Gastrocnemius medialis (tissue), 4 donors: ENCODE data around the gene PPFIA1. TPM values are rescaled to one million over a fixed set of nuclear protein-coding genes. Genes with fewer than 3 reads are reported as not detected.

Source experiments
- ATAC-seq, 2 donors: fragments of 150-250 bp; one replicate each; pipeline ENCODE4 v1.9.1; 2016
- DNase-seq, 2 donors: peaks; one replicate each; pipeline ENCODE4 v3.0.0-alpha.2; 2019
- H3K27ac ChIP-seq, 4 donors: fragments of 200-600 bp; sonication (generic); 1 replicate in 1 of 4; 2 replicates in 3 of 4; pipeline ENCODE4 v1.5.1; 2016 to 2018; ENCODE audit warnings: mild to moderate bottlenecking in 2 of 4, moderate library complexity in 1 of 4
- H3K27me3 ChIP-seq, 3 donors: fragments of 200-600 bp; sonication (generic) in 2 of 3; 1 replicate in 1 of 3; 2 replicates in 2 of 3; pipeline versions ENCODE4 v1.5.1 to v1.6.0; 2016 to 2019; ENCODE audit warnings: mild to moderate bottlenecking in 1 of 3, moderate library complexity in 1 of 3
- H3K36me3 ChIP-seq, 2 donors: fragments of 200-600 bp; sonication (generic) in 1 of 2; one replicate each; pipeline ENCODE4 v1.5.1; 2017 to 2018
- H3K4me1 ChIP-seq, 2 donors: fragments of 200-600 bp; sonication (generic) in 1 of 2; one replicate each; pipeline ENCODE4 v1.5.1; 2016 to 2017; ENCODE audit warnings: mild to moderate bottlenecking in 2 of 2
- H3K4me3 ChIP-seq, 4 donors: fragments of 200-600 bp; sonication (generic) in 3 of 4; 1 replicate in 1 of 4; 2 replicates in 3 of 4; pipeline ENCODE4 v1.5.1; 2016 to 2019; ENCODE audit warnings: mild to moderate bottlenecking in 2 of 4
- H3K9me3 ChIP-seq, 3 donors: fragments of 200-600 bp; sonication (generic) in 2 of 3; 1 replicate in 1 of 3; 2 replicates in 2 of 3; pipeline ENCODE4 v1.5.1; 2016 to 2019
- POLR2A ChIP-seq, 2 donors: fragments of 450-650 bp; IDR thresholded peaks; one replicate each; pipeline ENCODE4 v1.6.1; 2017; ENCODE audit warnings: antibody characterized with exemption in 2 of 2, mild to moderate bottlenecking in 2 of 2, moderate library complexity in 2 of 2
- in situ Hi-C, 4 donors: fragments of 200-750 bp; cut with MboI; loops; one replicate each; pipeline versions ENCODE4 v1.15.0 to v1.8.0; 2017; ENCODE audit warnings: low sequenced_read_pairs in 4 of 4
- intact Hi-C: fragments of 100-400 bp; cut with DNase I; formaldehyde crosslinking; loops from one replicate; pipeline ENCODE4 v1.15.1; 2023; ENCODE audit warnings: low total_unique reads
- total RNA-seq, 4 donors: library from RNA; depleted of rRNA; stranded (reverse); fragments of >200 nt; gene quantifications; one replicate each; pipeline versions ENCODE4 v1.1.0 to v1.2.3, GENCODE V29; 2016
- TF ChIP-seq, protein P1 (sequence below), 5 experiments: fragments of 450-650 bp in 3 of 5; fragments of 200-600 bp in 2 of 5; sonication (generic) in 2 of 5; IDR thresholded peaks in 4 of 5; conservative IDR thresholded peaks in 1 of 5; 1 replicate in 4 of 5; 2 replicates in 1 of 5; pipeline ENCODE4 v1.5.1; 2016 to 2019; ENCODE audit warnings: antibody characterized with exemption in 5 of 5, mild to moderate bottlenecking in 3 of 5, moderate library complexity in 3 of 5

The PPFIA1 gene
- total RNA-seq, 4 donors from 2014 or later: 36.3 to 90.6 (median 46.0) TPM

DNA sequence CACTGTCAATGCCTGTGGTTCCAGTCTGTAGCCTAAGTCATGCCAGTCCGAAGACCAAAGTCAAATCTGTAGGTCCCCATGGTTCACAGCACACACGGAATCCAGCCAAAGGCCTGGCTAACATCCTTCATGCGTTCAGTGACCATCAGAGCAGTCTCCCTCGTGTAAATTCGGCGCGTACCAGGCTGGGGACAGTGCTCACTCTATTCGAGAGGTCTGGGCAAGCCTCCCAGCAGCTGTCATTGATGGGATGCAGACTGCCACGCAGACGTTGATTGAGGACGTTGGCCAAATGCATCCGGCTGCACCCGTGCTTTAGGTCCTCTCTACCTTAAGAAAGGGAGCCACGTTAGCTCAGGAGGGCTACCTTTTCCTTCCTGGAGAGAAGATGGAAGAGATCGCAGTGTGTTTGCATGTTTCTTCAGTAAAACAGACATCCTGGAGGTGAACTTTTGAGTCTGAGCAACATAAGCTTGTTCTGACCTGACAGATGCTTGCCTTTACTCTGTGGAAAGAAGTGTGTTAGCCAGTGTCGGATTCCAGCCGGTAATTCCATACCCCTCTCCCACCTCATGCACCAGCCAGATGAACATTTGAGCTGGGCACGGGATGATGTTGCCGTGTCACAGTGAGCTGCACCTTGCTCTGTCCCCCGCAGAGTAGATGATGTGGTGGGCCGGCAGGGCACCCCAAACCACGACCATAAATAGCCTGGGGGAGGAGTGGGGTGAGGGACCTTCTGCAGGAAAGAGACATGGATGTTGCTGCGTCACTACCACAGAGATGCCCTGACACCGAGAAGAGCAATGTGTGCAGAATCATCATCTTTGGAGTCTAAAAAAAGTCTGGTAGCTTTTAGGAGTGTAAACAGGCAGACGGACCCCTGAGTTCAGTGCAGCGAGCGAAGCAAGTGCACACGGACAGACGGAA, 140.1 kb downstream of the PPFIA1 start:
- peaks cover 0 to 93% of the 10 kb centered on the region in 2 donors for H3K36me3 ChIP-seq
- DNase-seq (no peak), ATAC-seq (no peak)
- no peak overlapping the region for H3K27ac ChIP-seq
- TF ChIP-seq POLR2A (IDR thresholded peaks at IDR 0.05): no peak
- TF ChIP-seq, protein P1, sequence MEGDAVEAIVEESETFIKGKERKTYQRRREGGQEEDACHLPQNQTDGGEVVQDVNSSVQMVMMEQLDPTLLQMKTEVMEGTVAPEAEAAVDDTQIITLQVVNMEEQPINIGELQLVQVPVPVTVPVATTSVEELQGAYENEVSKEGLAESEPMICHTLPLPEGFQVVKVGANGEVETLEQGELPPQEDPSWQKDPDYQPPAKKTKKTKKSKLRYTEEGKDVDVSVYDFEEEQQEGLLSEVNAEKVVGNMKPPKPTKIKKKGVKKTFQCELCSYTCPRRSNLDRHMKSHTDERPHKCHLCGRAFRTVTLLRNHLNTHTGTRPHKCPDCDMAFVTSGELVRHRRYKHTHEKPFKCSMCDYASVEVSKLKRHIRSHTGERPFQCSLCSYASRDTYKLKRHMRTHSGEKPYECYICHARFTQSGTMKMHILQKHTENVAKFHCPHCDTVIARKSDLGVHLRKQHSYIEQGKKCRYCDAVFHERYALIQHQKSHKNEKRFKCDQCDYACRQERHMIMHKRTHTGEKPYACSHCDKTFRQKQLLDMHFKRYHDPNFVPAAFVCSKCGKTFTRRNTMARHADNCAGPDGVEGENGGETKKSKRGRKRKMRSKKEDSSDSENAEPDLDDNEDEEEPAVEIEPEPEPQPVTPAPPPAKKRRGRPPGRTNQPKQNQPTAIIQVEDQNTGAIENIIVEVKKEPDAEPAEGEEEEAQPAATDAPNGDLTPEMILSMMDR (IDR thresholded peaks at IDR 0.05 in 4 of 5, conservative IDR thresholded peaks at IDR 0.05 in 1 of 5): no peak
- H3K4me3 ChIP-seq: no peak overlapping the region
- no peaks in the 10 kb centered on the region for H3K9me3 ChIP-seq
- no peaks in the 10 kb centered on the region for H3K4me1 ChIP-seq
- intact Hi-C loops (no loop called here), in situ Hi-C loops (no loop called here)
- H3K27me3 ChIP-seq: no peaks in the 10 kb centered on the region

DNA sequence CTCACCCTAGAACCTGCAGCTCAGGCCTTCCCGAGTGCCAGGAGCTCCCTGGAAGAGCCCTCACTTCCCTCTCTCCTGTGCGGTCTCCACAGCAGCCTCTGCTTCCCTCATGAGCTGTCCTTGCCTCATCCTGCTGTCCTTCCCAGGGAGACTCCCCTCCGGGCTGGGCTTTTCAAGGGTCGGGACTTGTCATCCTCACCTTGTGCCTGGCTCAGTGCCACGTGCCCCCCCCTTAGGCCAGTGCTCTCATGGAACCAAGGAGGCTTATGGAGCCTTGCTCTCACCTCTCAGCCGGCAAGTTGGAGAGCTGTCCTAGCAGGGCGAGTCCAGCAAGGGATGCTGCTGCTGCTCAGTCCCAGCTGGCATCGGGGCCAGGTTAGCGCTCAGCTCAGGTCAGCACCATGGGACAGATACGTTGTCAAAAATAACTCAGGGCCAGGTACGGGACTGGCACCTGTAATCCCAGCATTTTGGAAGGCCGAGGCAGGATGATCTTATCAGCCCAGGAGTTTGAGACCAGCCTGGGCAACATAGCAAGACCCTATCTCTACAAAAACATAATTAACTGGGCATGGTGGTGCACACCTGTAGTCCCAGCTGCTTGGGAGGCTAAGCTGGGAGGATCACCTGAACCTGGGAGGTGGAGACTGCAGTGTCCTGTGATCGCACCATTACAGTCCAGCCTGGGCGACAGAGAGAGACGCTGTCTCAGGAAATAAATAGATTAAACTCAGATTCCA, 141.4 kb downstream of the PPFIA1 start:
- TF ChIP-seq, protein P1 (IDR thresholded peaks at IDR 0.05 in 4 of 5, conservative IDR thresholded peaks at IDR 0.05 in 1 of 5): no peak
- TF ChIP-seq POLR2A (IDR thresholded peaks at IDR 0.05): no peak
- ATAC-seq (no peak), DNase-seq (no peak)
- no peaks in the 10 kb centered on the region for H3K4me1 ChIP-seq
- H3K36me3 ChIP-seq: peaks cover 0 to 100% of the 10 kb centered on the region in 2 donors
- no peak overlapping the region for H3K27ac ChIP-seq
- in situ Hi-C loops: no loop called here
- intact Hi-C loops: no loop called here
- no peak overlapping the region for H3K4me3 ChIP-seq
- H3K9me3 ChIP-seq: no peaks in the 10 kb centered on the region
- no peaks in the 10 kb centered on the region for H3K27me3 ChIP-seq

DNA sequence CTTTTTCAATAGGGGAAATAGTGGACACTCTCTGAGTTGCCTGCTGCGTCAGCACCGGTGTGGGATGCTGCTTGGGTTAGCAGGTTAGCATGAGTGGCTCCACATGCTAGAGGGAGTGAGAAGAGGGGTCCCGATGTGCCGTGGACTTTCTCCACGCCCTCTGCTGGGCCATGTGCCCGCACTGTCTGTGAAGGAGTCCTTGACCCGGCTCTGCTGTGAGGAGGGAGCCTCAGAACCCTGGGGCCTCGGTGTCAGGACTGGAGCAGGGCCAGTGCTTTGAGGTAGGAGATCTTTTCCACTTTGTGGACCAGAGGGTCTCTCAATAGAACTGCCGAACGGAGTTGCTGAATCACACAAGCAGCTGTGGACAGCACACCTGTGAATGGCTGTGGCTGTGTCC, 142.7 kb downstream of the PPFIA1 start:
- no peaks in the 10 kb centered on the region for H3K4me1 ChIP-seq
- ATAC-seq (no peak), DNase-seq (no peak)
- no peak overlapping the region for H3K4me3 ChIP-seq
- intact Hi-C loops (no loop called here), in situ Hi-C loops (no loop called here)
- no peak overlapping the region for H3K27ac ChIP-seq
- TF ChIP-seq, protein P1 (IDR thresholded peaks at IDR 0.05 in 4 of 5, conservative IDR thresholded peaks at IDR 0.05 in 1 of 5): no peak
- no peak for TF ChIP-seq POLR2A (IDR thresholded peaks at IDR 0.05)
- H3K36me3 ChIP-seq: peaks cover 0 to 100% of the 10 kb centered on the region in 2 donors
- H3K9me3 ChIP-seq: no peaks in the 10 kb centered on the region
- H3K27me3 ChIP-seq: no peaks in the 10 kb centered on the region

DNA sequence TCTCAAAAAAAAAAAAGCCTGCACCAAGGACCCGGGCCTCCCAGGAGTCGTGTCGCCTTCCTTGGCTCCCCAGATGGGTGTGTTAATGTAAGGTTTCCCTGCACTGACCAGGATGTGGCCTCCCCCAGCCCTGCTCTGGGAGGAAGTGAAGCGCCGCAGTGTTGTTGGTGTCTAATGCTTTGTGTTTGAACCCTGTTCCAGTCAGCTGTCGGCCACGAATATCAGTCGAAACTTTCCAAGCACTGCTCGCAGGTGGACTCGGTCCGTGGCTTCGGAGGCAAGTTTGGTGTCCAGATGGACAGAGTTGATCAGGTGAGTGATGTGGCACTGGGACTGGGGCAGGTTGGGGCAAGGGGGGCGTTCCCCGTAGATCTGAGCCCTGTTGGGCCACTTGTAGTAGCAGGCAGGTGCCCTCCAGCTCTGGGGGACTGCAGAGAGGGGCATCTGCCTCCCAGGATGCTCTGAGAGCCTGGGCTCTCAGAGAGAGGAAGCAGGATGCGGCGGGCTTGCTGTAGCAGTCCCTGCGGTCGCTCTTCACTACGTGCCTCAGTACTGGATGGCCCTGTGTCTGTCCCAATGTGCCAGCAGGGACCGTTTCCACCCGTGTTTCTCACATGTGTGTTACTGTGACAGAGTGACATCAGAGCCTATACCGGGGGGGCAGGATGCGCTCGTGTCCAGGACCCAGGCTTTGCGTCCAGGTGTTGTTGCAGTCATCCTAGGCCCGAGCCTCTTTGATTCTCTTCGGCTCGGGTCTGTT, 144.0 kb downstream of the PPFIA1 start:
- DNase-seq (no peak), ATAC-seq (no peak)
- Histone ChIP-seq H3K27me3 (no peaks in the 10 kb centered on the region), H3K9me3 (no peaks in the 10 kb centered on the region), H3K4me1 (no peaks in the 10 kb centered on the region), H3K27ac (no peak overlapping the region), H3K4me3 (no peak overlapping the region), H3K36me3 (peaks cover 0 to 97% of the 10 kb centered on the region in 2 donors)
- intact Hi-C loops (no loop called here), in situ Hi-C loops (no loop called here)
- TF ChIP-seq, protein P1 (IDR thresholded peaks at IDR 0.05 in 4 of 5, conservative IDR thresholded peaks at IDR 0.05 in 1 of 5): no peak
- TF ChIP-seq POLR2A (IDR thresholded peaks at IDR 0.05): no peak
